H1 (cell line): ENCODE results near the gene HES1. TPM values are rescaled to one million over a fixed set of nuclear protein-coding genes. Genes with fewer than 3 reads are reported as not detected.

Experiments used
- CTCF ChIA-PET: fragments of 300-600 bp; sonication (Branson Sonifier 250); formaldehyde crosslinking; loops from one replicate; lab custom pipeline; 2021; ENCODE audit not compliant: partially characterized antibody; lab: Charles Lee
- POLR2A ChIA-PET: fragments of 300-600 bp; sonication (Branson Sonifier 250); formaldehyde crosslinking; loops from one replicate; lab custom pipeline; 2021; ENCODE audit warnings: inconsistent platforms; ENCODE audit not compliant: partially characterized antibody; lab: Charles Lee
- DNase-seq, 2 experiments: peaks; one replicate each; pipeline versions ENCODE4 v3.0.0 to v3.0.0-alpha.2; 2010 to 2022; ENCODE audit warnings: low spot score in 2 of 2, low read depth in 1 of 2, mixed read lengths in 1 of 2
- FAIRE-seq: peaks from 2 replicates; lab custom pipeline; 2011; peaks lifted over from hg19 to GRCh38; lab: Jason Lieb, UNC
- H2AFZ ChIP-seq: 2 replicates; pipeline ENCODE4 v1.8.1; 2012; ENCODE audit warnings: low read length, inconsistent platforms
- H2AK5ac ChIP-seq: 2 replicates; pipeline ENCODE4 v1.6.1; 2013; ENCODE audit warnings: low read depth, low read length
- H2BK120ac ChIP-seq: replicated peaks from 2 replicates; pipeline ENCODE3; 2013; ENCODE audit warnings: low read depth, low read length, inconsistent platforms
- H2BK12ac ChIP-seq: 2 replicates; pipeline ENCODE4 v1.6.1; 2013; ENCODE audit warnings: low read depth, low read length
- H2BK15ac ChIP-seq: 2 replicates; pipeline ENCODE4 v1.6.1; 2013; ENCODE audit warnings: low read length
- H2BK20ac ChIP-seq: 2 replicates; pipeline ENCODE4 v1.6.1; 2013; ENCODE audit warnings: low read length
- H2BK5ac ChIP-seq: 2 replicates; pipeline ENCODE4 v1.6.1; 2013; ENCODE audit warnings: low read depth, low read length
- H3K14ac ChIP-seq: 2 replicates; pipeline ENCODE4 v1.6.1; 2013; ENCODE audit warnings: inconsistent platforms; ENCODE audit not compliant: insufficient read length
- H3K18ac ChIP-seq: 2 replicates; pipeline ENCODE4 v1.6.1; 2013; ENCODE audit warnings: low read length; ENCODE audit errors: extremely low read depth
- H3K23ac ChIP-seq: 2 replicates; pipeline ENCODE4 v1.6.1; 2013; ENCODE audit warnings: inconsistent platforms; ENCODE audit not compliant: insufficient read length
- H3K23me2 ChIP-seq: 2 replicates; pipeline ENCODE4 v1.6.1; 2013; ENCODE audit warnings: low read depth, low read length
- H3K27ac ChIP-seq: 2 replicates; pipeline ENCODE4 v1.6.1; 2011; ENCODE audit warnings: low read depth, low read length, inconsistent platforms
- H3K27me3 ChIP-seq, 4 experiments: replicated peaks in 1 of 4; 1 replicate in 1 of 4; 2 replicates in 3 of 4; pipeline versions ENCODE4 v1.6.1 to v1.8.1; 2011 to 2013; ENCODE audit warnings: low read length in 3 of 4, mild to moderate bottlenecking in 3 of 4, inconsistent platforms in 2 of 4, mixed read lengths in 2 of 4, moderate library complexity in 1 of 4; ENCODE audit not compliant: control insufficient read depth in 3 of 4, insufficient read depth in 3 of 4; ENCODE audit errors: extremely low read depth in 1 of 4
- H3K36me3 ChIP-seq, 4 experiments: 2 replicates each; pipeline versions ENCODE4 v1.6.1 to v1.8.1; 2011 to 2013; ENCODE audit warnings: mild to moderate bottlenecking in 4 of 4, low read length in 3 of 4, moderate library complexity in 2 of 4, control low read depth in 1 of 4, inconsistent platforms in 1 of 4; ENCODE audit not compliant: insufficient read depth in 4 of 4, control insufficient read depth in 2 of 4
- H3K4ac ChIP-seq: replicated peaks from 2 replicates; pipeline ENCODE3; 2013; ENCODE audit warnings: low read length, low read depth, mixed read lengths, inconsistent platforms; ENCODE audit not compliant: insufficient read length
- H3K4me1 ChIP-seq, 4 experiments: replicated peaks in 1 of 4; 1 replicate in 1 of 4; 2 replicates in 3 of 4; pipeline versions ENCODE4 v1.6.1 to v1.8.1; 2011 to 2013; ENCODE audit warnings: low read length in 3 of 4, inconsistent platforms in 2 of 4, mixed read lengths in 1 of 4; ENCODE audit not compliant: insufficient read depth in 4 of 4, control insufficient read depth in 3 of 4
- H3K4me2 ChIP-seq, 2 experiments: 2 replicates each; pipeline versions ENCODE4 v1.6.1 to v1.8.1; 2011 to 2013; ENCODE audit warnings: low read depth in 2 of 2, low read length in 2 of 2, control low read depth in 1 of 2, inconsistent platforms in 1 of 2, mild to moderate bottlenecking in 1 of 2; ENCODE audit not compliant: insufficient read depth in 1 of 2
- H3K4me3 ChIP-seq, 4 experiments: fragments of 200-600, 300-600 bp in 1 of 4; sonication (generic), shearing (Covaris generic), sonication (Bioruptor Twin) in 1 of 4; 2 replicates each; pipeline versions ENCODE4 v1.5.1 to v1.8.1; 2011 to 2016; ENCODE audit warnings: low read length in 4 of 4, low read depth in 3 of 4, control low read depth in 2 of 4, inconsistent platforms in 2 of 4, mild to moderate bottlenecking in 2 of 4, mixed read lengths in 1 of 4, moderate library complexity in 1 of 4; ENCODE audit not compliant: insufficient read depth in 2 of 4; ENCODE audit errors: extremely low read depth in 1 of 4
- H3K56ac ChIP-seq: replicated peaks from 2 replicates; pipeline ENCODE3; 2013; ENCODE audit warnings: low read depth, mild to moderate bottlenecking, mixed read lengths, low read length, inconsistent platforms; ENCODE audit not compliant: insufficient read length
- H3K79me1 ChIP-seq: 2 replicates; pipeline ENCODE4 v1.6.1; 2013; ENCODE audit warnings: low read depth, low read length, control low read depth
- H3K79me2 ChIP-seq, 2 experiments: 2 replicates each; pipeline versions ENCODE4 v1.6.1 to v1.8.1; 2012 to 2013; ENCODE audit warnings: low read length in 2 of 2, mild to moderate bottlenecking in 2 of 2, inconsistent platforms in 1 of 2; ENCODE audit not compliant: insufficient read depth in 2 of 2, control insufficient read depth in 1 of 2
- H3K9ac ChIP-seq, 4 experiments: replicated peaks in 1 of 4; 1 replicate in 1 of 4; 2 replicates in 3 of 4; pipeline versions ENCODE4 v1.6.1 to v1.8.1; 2011 to 2013; ENCODE audit warnings: low read depth in 3 of 4, low read length in 3 of 4, control low read depth in 2 of 4, mild to moderate bottlenecking in 2 of 4, moderate library complexity in 2 of 4, inconsistent platforms in 1 of 4; ENCODE audit errors: extremely low read depth in 1 of 4
- H3K9me3 ChIP-seq, 2 experiments: 2 replicates each; pipeline versions ENCODE4 v1.6.1 to v1.8.1; 2012 to 2013; ENCODE audit warnings: mild to moderate bottlenecking in 2 of 2, moderate library complexity in 2 of 2, control low read depth in 1 of 2, inconsistent platforms in 1 of 2, low read depth in 1 of 2, low read length in 1 of 2, mixed read lengths in 1 of 2; ENCODE audit not compliant: insufficient read depth in 2 of 2
- H4K20me1 ChIP-seq, 2 experiments: replicated peaks in 1 of 2; 2 replicates each; pipeline versions ENCODE3 to v1.8.1; 2011 to 2013; ENCODE audit warnings: inconsistent platforms in 2 of 2, low read length in 2 of 2, mild to moderate bottlenecking in 1 of 2; ENCODE audit not compliant: insufficient read depth in 2 of 2, control insufficient read depth in 1 of 2
- H4K5ac ChIP-seq: 2 replicates; pipeline ENCODE4 v1.6.1; 2013; ENCODE audit warnings: low read length, low read depth, mixed read lengths, inconsistent platforms; ENCODE audit not compliant: insufficient read length
- H4K8ac ChIP-seq: 2 replicates; pipeline ENCODE4 v1.8.0; 2013; ENCODE audit warnings: mild to moderate bottlenecking, moderate library complexity, low read length, inconsistent platforms; ENCODE audit not compliant: insufficient read depth; ENCODE audit errors: extremely low read depth
- H4K91ac ChIP-seq: replicated peaks from 2 replicates; pipeline ENCODE3; 2013; ENCODE audit warnings: low read length, mixed read lengths, inconsistent platforms; ENCODE audit not compliant: insufficient read length
- SP2 ChIP-seq: IDR thresholded peaks from 2 replicates; pipeline ENCODE4 v1.6.1; 2012; ENCODE audit warnings: mild to moderate bottlenecking, low read length, inconsistent platforms
- YY1 ChIP-seq: IDR thresholded peaks from 2 replicates; pipeline ENCODE4 v1.6.1; 2011; ENCODE audit warnings: low read depth, mild to moderate bottlenecking, low read length
- WGBS, 2 experiments: shearing (Covaris generic) in 1 of 2; methylation state at CpG; one replicate each; pipeline versions ENCODE4 v1.1.6 to v1.1.7; 2013 to 2015; ENCODE audit warnings: low lambda C conversion rate in 2 of 2, mixed read lengths in 2 of 2, inconsistent platforms in 1 of 2, low coverage in 1 of 2, missing lambda C conversion rate in 1 of 2; ENCODE audit not compliant: insufficient replicate concordance in 2 of 2, insufficient coverage in 1 of 2, insufficient read length in 1 of 2; ENCODE audit errors: extremely low coverage in 1 of 2, missing lambda C conversion rate in 1 of 2; 5-methylcytosine and 5-hydroxymethylcytosine counted together
- polyA plus RNA-seq, 7 experiments: library from polyadenylated mRNA; depleted of rRNA in 3 of 7; stranded (reverse) in 5 of 7; unstranded in 2 of 7; fragments of >200 nt in 5 of 7; fragments of 200-250 nt in 2 of 7; gene quantifications; 1 replicate in 5 of 7; 2 replicates in 1 of 7; 4 replicates in 1 of 7; pipeline versions ENCODE4 v1.2.1 to v1.2.3, GENCODE V29; 2011 to 2013; ENCODE audit warnings: missing spikeins in 2 of 7, mixed read lengths in 2 of 7
- total RNA-seq: library from RNA; stranded (reverse); fragmentation: NEBNext Ultra II Directional; extraction: Animal tissue kit (Norgen Biotek cat#: 25700); gene quantifications from 2 replicates; pipeline ENCODE4 v1.2.1, GENCODE V29; 2021

The HES1 gene
- total and polyA plus RNA-seq, 2 of the 8 experiments (the other 6 are each of a cell fraction or from before 2014, with no cell fraction given) = 7.9 to 12.9 TPM

GRCh38 chr3:194123726-194124125 lies 12.2 kb upstream of the HES1 start:
- H3K27ac ChIP-seq = no peak overlapping the region
- H4K5ac ChIP-seq = no peak overlapping the region
- no peak overlapping the region for H2AFZ ChIP-seq
- no peaks in the 10 kb centered on the region for H3K23me2 ChIP-seq
- no peak overlapping the region for H3K4ac ChIP-seq
- no peaks in the 10 kb centered on the region for H3K36me3 ChIP-seq
- H3K4me1 ChIP-seq = no peaks in the 10 kb centered on the region
- no peak overlapping the region for H2AK5ac ChIP-seq
- TF ChIP-seq SP2 (no peak), YY1 (no peak)
- FAIRE-seq = no peak
- no peak overlapping the region for H2BK12ac ChIP-seq
- H3K4me2 ChIP-seq = no peak overlapping the region
- no peak overlapping the region for H3K18ac ChIP-seq
- no peaks in the 10 kb centered on the region for H3K79me2 ChIP-seq
- H3K14ac ChIP-seq = no peak overlapping the region
- POLR2A ChIA-PET = interaction anchor here (1.2 kb wide), 1 partner anchor 11 kb away, joined by 3 read pairs; no protein-coding TSS in a partner anchor
- H3K56ac ChIP-seq = no peak overlapping the region
- no peak overlapping the region for H3K9ac ChIP-seq
- no peak overlapping the region for H2BK5ac ChIP-seq
- H2BK120ac ChIP-seq = no peak overlapping the region
- H3K79me1 ChIP-seq = no peaks in the 10 kb centered on the region; the same call in 1 of the 2 replicates
- 74% methylated on average over 6 of the region's 6 CpGs; no CpG with 5 or more reads in 1 of the 2 experiments for WGBS, 2 experiments
- CTCF ChIA-PET = interaction anchor here (1.4 kb wide), 1 partner anchor 345 kb away, joined by 3 read pairs; no protein-coding TSS in a partner anchor
- 0 out of 2 replicates have a peak overlapping the region, but pooled peaks have one; percentile 52 for H2BK20ac ChIP-seq
- no peak overlapping the region for H3K4me3 ChIP-seq
- H4K20me1 ChIP-seq = no peaks in the 10 kb centered on the region
- no peaks in the 10 kb centered on the region for H3K9me3 ChIP-seq
- no peak overlapping the region for H4K8ac ChIP-seq
- no peak overlapping the region for H4K91ac ChIP-seq
- no peak for DNase-seq
- no peaks in the 10 kb centered on the region; a peak in 1 of 7 replicates for H3K27me3 ChIP-seq
- H3K23ac ChIP-seq = no peak overlapping the region
- no peak overlapping the region for H2BK15ac ChIP-seq
